Renal cortex interstitium (tissue), 11 donors: ENCODE results near the gene MUS81. TPM values are rescaled to one million over a fixed set of nuclear protein-coding genes. Genes with fewer than 3 reads are reported as not detected.
"Not testable (repeated sequence)": the region's sequence is repeated elsewhere in the genome, so short reads cannot be mapped to it uniquely, and the experiment has no call there.

Experiments used
- DNase-seq, 11 donors: peaks; one replicate each; pipeline ENCODE4 v3.0.0-alpha.2; 2013; ENCODE audit warnings: low read depth in 9 of 11, low spot score in 4 of 11; ENCODE audit errors: extremely low read depth in 1 of 11
- polyA plus RNA-seq, 3 donors: library from polyadenylated mRNA; unstranded; fragments of 120-200 nt; gene quantifications; one replicate each; pipeline ENCODE4 v1.2.1, GENCODE V29; 2013; ENCODE audit not compliant: insufficient read length in 3 of 3

The MUS81 gene
- polyA plus RNA-seq, 3 donors: 45.6 to 62.3 (median 56.6) TPM

GRCh38 chr11:65834202-65834601, 26.0 kb upstream of the MUS81 start:
- DNase-seq: no peak

GRCh38 chr11:65842144-65842543, 18.1 kb upstream of the MUS81 start:
- no peak for DNase-seq

DNA sequence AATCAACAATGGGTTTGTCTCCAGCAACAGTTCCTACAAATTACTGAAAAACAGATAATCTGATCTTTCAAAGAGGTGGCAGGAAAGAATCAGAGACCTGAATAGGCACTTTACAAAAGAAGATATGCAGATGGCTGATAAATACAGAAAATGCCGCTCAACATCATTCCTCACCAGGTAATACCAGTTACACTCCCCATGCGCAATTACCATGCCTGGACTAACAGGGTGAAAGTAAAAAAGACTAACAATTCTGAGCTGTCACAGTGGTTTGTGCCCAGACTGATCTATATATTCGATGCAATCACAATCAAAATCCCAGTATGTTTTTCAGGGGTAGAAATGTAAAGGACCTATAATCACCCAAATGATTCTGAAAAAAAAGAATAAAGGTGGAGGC, 16.4 kb upstream of the MUS81 start:
- DNase-seq: no peak

GRCh38 chr11:65844231-65844872, 15.9 kb upstream of the MUS81 start:
- DNase-seq: no peak

- no peak for DNase-seq
These were observed 12.5 kb upstream of the MUS81 start for GRCh38 chr11:65847746-65848145.

DNA sequence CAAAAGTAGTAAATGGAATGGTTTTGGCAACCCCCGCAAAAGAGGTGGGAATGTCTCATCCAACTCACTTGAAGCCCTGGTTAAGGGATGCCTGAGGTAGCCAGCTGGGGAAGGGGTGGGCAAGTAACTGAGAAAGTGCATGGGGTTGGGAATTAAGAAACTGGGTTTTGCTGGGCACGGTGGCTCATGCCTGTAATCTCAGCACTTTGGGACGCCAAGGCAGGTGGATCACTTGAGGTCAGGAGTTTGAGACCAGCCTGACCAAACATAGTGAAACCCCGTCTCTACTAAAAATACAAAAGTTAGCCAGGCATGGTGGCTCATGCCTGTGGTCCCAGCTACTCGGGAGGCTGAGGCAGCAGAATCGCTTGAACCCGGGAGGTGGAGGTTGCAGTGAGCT, 11.5 kb upstream of the MUS81 start:
- not testable (repeated sequence) for DNase-seq

DNA sequence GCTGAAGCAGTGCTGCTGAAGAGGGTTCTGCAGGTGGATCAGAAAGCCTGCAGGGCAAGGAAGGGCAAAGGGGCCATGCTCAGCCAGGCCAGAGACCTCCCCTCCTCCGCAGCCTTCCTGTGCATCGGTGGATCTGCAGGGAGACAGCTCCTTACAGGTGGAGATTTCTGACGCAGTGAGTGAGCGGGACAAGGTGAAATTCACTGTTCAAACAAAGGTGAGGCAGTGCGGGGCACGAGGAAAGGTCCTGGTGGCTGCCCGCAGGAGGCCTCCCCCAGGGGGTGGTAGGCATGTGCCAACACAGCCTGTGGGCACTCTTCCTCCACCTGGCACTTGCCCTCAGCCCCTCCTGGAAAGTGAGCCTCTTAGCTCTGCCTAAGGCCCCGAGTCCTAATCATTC, 10.9 kb upstream of the MUS81 start:
- no peak for DNase-seq

- no peak for DNase-seq
These were observed 10.4 kb upstream of the MUS81 start for GRCh38 chr11:65849771-65850216.

DNA sequence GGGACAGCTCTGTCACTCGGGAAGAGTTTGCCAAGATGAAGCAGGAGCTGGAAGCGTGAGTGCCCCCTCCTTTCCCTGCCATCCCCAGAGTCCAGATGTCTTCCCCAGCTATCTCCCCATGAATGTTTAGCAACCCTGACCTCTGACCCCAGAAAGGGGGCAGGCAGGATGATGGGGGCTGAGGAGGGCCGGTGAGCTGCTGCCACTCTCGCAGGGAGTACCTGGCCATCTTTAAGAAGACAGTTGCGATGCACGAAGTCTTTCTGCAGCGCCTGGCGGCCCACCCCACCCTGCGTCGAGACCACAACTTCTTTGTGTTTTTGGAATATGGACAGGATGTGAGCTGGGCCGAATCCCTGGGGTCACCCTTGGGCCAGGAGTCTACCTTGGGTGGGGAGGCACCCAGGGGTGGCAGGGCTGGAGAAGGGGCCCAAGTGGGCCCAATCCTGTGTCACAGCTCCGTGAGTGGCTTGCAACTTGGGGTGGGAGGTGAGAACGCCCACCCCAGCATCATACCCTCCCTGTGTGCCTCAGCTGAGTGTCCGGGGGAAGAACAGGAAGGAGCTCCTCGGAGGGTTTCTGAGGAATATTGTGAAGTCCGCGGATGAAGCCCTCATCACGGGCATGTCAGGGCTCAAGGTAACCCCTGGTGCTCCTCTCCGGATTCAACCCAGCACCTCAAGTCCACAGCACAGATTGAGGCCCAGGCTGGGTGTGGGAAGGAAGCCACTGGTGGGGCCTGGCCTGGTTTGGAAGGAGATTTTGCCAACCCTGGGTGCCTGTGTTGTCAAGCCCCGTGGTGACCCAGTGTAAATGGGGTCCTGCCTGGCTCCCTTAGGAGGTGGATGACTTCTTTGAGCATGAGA, 9.8 kb upstream of the MUS81 start:
- DNase-seq: no peak

- DNase-seq: no peak
These were observed 9.1 kb upstream of the MUS81 start for GRCh38 chr11:65851083-65851579.

GRCh38 chr11:65851811-65852507, 8.3 kb upstream of the MUS81 start:
- DNase-seq: no peak

DNA sequence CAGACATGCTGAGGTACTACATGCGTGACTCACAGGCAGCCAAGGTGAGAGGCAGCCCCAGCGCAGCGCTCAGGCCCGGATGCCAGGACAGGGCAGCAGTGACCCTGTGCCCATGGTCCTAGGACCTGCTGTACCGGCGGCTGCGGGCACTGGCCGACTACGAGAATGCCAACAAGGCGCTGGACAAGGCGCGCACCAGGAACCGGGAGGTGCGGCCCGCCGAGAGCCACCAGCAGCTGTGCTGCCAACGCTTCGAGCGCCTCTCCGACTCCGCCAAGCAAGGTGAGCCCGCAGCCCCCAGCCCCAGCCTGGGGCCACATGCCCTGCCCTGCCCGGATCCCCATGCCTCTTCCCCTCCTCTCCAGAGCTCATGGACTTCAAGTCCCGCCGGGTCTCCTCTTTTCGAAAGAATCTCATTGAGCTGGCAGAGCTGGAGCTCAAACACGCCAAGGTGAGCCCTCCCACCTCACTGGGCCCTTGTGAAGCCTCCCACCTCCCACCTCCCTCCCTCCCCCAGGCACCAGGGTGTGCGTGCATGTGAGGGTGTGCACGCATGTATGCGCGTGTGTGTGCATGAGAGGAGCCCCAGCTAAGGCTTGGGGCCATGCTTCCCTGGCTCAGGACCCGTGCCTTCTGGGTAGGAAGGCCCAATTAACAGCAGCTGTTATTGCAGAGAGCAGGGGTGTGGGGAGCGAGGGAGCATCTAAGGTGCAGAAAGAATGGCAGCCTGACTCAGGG, 7.6 kb upstream of the MUS81 start:
- no peak for DNase-seq

DNA sequence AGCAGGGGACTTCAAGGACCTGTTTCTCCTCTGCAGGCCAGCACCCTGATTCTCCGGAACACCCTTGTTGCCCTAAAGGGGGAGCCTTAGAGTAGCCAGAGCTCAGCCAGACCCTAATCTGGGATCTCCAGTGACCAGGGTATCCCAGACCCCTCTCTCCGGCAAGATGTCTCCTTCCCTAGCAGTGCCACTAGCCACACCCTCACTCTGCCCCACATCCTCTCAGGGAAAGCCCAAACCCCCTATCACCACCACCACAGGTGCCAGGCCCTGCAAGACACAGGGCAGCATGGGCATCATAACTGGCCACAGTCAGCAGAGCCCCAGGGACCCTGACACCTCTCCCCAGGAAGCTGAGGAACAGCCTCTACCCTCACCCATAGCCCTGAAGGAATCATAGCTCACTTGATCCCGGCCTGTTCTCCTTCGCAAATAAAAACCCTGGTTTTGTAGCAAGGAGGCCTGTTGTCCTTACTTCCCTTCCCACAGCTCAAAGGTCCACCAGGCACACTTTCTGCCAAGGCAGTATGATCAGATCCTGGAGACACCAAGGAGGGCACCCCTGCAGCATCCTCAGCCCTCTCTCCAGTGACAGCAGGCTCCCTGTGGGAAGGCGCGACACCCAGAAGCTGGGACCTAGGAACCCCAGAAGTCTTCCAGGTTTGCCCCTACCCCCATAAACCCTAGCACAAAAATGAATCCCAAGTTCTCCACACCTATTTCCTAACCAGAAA, 6.8 kb upstream of the MUS81 start:
- DNase-seq: no peak

DNA sequence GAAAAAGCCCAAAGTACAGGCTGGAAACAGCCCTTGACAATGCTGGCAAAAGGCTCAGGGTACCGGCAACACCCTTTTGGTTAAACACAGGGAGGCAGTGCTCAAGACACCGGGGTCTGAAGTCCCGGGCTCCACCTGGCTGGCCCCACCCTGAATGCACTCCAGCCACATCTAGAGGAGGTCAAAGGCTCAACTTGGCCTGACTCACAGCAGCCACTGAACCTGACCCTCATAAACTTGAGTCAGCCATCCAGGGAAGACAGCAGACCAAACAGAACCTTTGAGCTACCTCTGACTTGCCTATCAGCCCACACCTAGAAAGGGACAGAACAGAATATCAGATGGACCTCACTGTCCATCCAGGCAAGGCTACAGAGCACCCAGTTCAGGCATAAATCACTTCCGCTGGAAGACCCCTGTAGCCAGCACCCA, 6.1 kb upstream of the MUS81 start:
- no peak for DNase-seq

GRCh38 chr11:65854852-65855837, 5.1 kb upstream of the MUS81 start:
- DNase-seq: no peak

- no peak for DNase-seq
These were observed 4.3 kb upstream of the MUS81 start for GRCh38 chr11:65855927-65856363.
